Coronary artery (tissue), 2 donors: ENCODE data around the gene TMIGD2.

Experiments used
- DNase-seq: peaks from one replicate; pipeline ENCODE4 v3.0.0-alpha.2; 2017; ENCODE audit warnings: low spot score
- H3K27ac ChIP-seq, 2 donors: fragments of 200-600 bp; sonication (generic); one replicate each; pipeline ENCODE4 v1.5.1; 2016 to 2019
- H3K4me3 ChIP-seq: fragments of 200-600 bp; sonication (generic); 2 replicates; pipeline ENCODE4 v1.5.1; 2016; ENCODE audit warnings: mild to moderate bottlenecking, moderate library complexity
- TF ChIP-seq, protein P1 (sequence below): fragments of 200-600 bp; sonication (generic); IDR thresholded peaks from one replicate; pipeline ENCODE4 v1.5.1; 2019; ENCODE audit warnings: antibody characterized with exemption

TMIGD2 gene

DNA sequence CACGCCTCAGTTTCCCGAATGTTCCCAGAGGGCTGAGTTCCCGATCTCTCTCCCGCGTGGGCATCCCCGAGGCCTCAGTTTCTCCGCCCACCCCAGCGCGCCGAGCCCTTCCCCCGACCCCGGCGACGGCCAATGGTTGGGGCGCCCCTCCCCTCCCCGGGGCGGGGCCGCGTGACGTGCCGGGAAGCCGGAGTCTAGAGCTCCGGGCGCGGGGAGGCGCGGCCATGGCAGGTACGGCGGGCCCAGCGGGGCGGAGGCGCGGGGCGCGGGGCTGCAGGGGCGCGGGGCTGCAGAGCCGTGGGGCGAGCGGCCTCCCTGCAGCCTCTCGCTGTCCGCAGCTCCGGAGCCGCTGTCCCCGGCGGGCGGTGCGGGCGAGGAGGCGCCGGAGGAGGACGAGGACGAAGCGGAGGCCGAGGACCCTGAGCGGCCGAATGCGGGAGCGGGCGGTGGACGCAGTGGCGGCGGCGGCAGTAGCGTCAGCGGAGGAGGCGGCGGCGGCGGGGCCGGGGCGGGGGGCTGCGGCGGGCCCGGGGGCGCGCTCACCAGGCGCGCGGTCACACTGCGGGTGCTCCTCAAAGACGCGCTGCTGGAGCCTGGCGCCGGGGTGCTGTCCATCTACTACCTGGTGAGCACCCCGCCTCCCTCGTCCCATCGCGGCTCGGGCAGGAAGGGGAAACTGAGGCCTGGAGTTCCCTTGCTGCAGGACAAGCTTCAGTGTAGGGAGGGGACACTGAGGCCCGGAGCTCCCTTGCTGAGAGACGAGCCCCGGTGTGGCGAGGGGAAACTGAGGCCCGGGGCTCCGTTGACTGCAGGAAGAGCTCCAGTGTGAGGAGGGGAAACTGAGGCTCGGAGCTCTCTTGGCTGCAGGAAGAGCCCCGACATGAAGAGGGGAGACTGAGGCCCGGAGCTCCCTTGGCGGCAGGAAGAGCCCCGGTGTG is 41.5 kb upstream of the TMIGD2 start, which contains the start of gene MPND:
MPND (plus strand) TSS at position 193 of the 938 bp plus-strand sequence; CDS start at position 225, 32 bp downstream.
- peak; percentile 94 for DNase-seq
- TF ChIP-seq, protein P1, sequence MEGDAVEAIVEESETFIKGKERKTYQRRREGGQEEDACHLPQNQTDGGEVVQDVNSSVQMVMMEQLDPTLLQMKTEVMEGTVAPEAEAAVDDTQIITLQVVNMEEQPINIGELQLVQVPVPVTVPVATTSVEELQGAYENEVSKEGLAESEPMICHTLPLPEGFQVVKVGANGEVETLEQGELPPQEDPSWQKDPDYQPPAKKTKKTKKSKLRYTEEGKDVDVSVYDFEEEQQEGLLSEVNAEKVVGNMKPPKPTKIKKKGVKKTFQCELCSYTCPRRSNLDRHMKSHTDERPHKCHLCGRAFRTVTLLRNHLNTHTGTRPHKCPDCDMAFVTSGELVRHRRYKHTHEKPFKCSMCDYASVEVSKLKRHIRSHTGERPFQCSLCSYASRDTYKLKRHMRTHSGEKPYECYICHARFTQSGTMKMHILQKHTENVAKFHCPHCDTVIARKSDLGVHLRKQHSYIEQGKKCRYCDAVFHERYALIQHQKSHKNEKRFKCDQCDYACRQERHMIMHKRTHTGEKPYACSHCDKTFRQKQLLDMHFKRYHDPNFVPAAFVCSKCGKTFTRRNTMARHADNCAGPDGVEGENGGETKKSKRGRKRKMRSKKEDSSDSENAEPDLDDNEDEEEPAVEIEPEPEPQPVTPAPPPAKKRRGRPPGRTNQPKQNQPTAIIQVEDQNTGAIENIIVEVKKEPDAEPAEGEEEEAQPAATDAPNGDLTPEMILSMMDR = no peak
- H3K27ac ChIP-seq = peak within 1 kb of the TSS; percentile 84 to 94
- H3K4me3 ChIP-seq = peak within 1 kb of the TSS; percentile 94

DNA sequence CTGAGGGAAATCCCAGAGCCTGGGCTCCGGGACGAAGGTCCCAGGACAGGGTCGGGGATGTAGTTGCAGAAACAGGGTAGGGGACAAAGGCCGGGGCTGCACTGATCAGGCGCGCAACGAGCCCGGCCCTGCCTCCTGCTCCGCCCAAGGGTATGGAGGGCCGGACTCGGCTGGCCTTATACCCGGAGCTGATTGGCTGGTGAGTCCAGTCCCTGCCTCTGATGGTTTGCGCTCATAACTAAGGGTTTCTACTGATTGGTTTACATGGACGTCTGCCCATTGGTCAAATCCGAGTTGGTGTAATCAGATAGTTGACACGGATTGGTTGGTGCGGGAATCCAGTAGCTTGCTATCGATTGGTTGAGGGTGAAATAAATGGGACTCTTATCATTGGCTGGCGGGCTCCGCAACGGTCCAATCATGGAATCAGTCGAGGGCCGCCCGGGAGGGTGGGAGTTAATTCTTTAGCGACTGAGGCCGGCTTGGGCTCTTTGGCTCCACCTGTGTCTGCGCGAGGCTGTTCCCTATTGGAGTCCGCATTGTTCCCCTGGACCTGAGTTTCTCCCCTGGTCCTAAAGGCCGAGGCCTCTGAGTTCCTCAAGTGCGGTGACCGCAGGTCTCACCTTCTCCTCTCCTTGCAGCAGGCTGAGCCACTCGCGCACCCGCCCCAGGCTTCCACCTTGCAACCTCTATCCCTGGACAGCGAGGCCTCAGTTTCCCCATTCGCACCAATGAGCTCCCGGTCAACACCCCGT is 40.6 kb upstream of the TMIGD2 start:
- peak; percentile 98 for DNase-seq
- TF ChIP-seq, protein P1 = no peak
- Histone ChIP-seq H3K27ac (peak overlapping the region; percentile 84 to 94), H3K4me3 (peak overlapping the region; percentile 94)

DNA sequence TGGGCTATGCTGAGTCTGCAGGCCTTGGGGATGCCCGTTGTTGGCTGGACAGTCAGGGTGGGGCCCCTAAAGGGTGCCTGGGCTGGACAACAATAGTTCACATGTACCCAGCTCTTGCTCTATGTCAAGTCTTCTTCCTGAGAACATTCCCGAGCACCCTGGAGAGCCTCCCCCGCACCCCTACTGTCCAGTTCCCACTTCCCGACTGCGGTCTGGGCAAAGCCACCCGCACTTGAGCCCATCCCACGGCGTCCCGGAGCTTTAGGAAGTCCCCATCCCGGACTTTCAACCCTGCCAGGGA is 40.1 kb upstream of the TMIGD2 start:
- DNase-seq = no peak
- TF ChIP-seq, protein P1 = no peak
- peak overlapping the region; percentile 83 to 94 for H3K27ac ChIP-seq
- H3K4me3 ChIP-seq = peak overlapping the region; percentile 94

DNA sequence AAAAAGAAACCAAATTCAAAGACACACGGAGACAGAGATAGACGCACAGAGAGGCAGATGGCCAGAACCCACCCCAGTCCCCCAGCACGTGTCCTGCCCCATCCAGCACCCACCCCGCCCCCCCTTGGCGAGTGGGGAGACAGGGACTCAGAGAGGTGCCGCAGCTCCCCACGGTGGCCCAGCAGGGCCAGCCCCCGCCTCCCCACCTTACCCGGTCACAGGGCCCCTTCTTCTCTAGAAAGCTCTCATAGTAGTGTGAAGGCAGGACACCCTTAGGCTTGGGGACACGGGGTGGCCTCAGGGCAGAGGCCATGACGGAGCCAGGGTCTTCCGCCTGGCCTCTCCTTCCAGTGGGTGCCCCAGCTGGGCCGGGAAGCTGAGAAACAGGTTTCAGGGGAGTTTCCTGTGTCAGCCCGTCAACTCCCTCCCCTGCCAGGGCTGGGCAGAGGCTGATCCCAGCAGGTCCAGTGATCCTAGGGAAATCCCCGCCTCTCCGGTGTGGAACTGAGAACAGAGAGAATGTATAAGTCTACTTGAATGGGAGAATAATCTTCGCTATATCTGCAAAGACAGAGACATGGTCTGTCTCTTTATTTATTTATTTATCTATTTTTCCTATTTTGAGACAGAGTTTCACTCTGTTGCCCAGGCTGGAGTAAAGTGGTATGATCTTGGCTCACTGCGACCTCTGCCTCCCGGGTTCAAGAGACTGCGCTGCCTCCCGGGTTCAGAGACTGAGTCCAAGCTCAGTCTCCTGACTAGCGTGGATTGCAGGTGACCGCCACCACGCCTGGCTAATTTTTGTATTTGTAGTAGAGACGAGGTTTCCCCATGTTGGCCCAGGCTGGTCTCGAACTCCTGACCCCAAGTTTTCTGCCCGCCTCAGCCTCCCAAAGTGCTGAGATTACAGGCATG is 36.5 kb upstream of the TMIGD2 start, which contains the start of gene STAP2:
STAP2 (minus strand) TSS at position 387 of the 915 bp plus-strand sequence; CDS start at position 313, 74 bp downstream.
- H3K4me3 ChIP-seq = peak within 1 kb of the TSS; percentile 66
- peak within 1 kb of the TSS in 1 of 2 donors; percentile 25 for H3K27ac ChIP-seq
- DNase-seq = no peak
- TF ChIP-seq, protein P1 = no peak

DNA sequence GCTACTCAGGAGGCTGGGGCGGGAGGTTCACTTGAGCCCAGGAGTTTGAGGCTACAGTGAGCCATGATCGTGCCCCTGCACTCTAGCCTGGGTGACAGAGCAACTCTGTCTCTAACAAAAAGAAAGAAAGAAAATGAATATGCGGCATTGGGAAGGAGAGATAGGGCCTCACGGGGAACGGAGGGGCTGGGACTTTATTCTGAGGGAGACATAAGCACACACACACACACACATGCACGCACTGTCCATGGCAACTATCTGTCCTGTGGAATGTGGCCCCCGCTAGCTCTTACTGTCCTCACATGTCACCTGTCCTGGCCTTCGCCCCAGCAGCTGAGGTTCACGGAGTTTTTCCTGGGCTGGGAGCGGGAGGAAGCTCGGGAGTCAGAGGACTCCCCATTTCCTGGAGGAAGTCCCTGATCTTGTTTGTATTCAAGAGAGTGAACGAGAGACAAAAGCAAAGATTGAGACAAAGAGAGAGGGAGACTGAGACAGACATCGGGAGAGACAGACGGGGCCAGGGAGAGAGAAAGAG is 35.8 kb upstream of the TMIGD2 start:
- TF ChIP-seq, protein P1 = no peak
- no peak for DNase-seq
- H3K4me3 ChIP-seq = peak overlapping the region; percentile 66
- no peak overlapping the region for H3K27ac ChIP-seq

DNA sequence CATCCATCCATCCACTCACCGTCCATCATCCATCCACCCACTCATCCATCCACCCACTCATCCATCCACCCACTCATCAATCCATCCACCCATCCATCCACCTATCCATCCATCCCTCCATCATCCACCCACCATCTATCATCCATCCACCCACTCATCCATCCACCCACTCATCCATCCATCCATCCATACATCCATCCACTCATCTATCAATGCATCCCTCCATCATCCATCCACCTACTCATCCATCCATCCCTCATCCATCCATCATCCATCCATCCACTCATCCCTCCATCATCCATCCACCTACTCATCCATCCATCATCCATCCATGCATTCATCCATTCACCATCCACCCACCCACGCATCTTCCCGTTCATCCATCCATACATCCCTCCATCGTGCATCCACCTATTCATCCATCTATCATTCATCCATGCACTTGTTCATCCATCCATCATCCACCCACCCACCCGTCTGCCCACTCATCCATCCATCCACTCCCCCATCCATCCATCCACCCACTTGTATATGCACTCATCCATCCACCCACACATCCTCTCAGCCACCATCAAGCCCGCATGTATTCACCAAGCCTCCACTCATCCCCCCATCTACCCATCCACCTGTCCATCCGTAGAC is 32.9 kb upstream of the TMIGD2 start:
- TF ChIP-seq, protein P1 = no peak
- Histone ChIP-seq H3K27ac (no peak overlapping the region), H3K4me3 (no peak overlapping the region)
- no peak for DNase-seq
